Measurements from ENCODE around the gene USP33. TPM values are rescaled to one million over a fixed set of nuclear protein-coding genes. Genes with fewer than 3 reads are reported as not detected.
A peak's percentile ranks its signal among the peaks of the same experiment; 100 is the strongest.

USP33 gene
- total and polyA plus RNA-seq, 9 of the 15 experiments (the other 6 are each of a cell fraction or from before 2014, with no cell fraction given): 22.4 to 83.5 (median 44.7) TPM

DNA sequence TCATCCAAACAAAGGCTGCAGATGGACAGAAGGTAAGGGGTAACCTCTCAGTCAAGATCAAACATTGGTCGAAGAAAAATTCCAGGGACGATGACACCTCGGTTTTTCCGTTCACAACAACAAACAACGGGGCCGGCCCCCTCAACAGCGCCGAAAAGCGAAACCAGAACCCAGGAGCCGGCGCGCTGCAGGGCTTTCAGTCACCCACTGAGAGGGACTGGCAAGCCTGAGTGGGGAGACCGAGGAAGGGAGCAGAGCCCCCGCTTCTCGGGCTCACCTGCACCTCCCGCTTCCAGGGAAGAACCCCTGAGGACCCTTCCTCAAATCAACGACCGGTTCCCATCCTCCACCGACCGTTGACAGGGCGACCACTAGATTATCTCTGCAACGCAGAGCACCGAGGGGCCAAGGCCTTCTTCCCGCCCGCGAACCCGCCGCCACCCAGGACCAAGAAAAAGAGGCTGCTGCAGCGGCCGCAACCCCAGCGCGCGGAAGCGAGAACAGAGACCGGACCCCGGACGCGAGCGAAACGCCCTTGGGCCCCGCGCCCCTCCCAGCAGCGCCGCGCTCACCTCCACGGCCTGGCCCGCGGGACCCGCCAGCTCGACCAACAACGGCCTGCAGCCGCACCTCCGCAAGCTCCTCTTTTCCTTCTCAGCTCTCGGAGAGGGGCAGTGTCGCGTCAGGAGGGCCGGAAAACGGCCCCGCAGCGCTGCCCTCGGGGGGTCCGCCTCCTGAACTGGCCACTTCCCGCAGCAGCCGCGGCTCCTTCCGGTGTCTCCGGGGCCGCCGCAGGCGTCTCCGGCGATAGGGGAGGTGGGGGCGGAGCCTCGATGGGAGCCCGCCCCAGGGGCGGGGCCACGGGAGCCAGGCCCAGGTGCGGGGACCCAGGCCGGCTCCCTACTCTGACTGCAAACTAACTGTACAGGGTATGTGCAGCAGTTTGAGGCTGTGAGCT, at the start of gene USP33 (continued):
- TF ChIP-seq ZNF830 (CRISPR knock-in tag; IDR thresholded peaks at IDR 0.05): no peak
- no peak for TF ChIP-seq ZNF699 (CRISPR knock-in tag; IDR thresholded peaks at IDR 0.05; ENCODE audit: insufficient replicate concordance)
- TF ChIP-seq, protein P1, sequence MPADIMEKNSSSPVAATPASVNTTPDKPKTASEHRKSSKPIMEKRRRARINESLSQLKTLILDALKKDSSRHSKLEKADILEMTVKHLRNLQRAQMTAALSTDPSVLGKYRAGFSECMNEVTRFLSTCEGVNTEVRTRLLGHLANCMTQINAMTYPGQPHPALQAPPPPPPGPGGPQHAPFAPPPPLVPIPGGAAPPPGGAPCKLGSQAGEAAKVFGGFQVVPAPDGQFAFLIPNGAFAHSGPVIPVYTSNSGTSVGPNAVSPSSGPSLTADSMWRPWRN (IDR thresholded peaks at IDR 0.05; ENCODE audit: low read depth): no peak
- TF ChIP-seq GATAD2B (IDR thresholded peaks at IDR 0.05; ENCODE audit: borderline replicate concordance): no peak
- no peak for TF ChIP-seq NCOA2 (IDR thresholded peaks at IDR 0.05; ENCODE audit: partially characterized antibody in 2 of 2)
- TF ChIP-seq, protein P2, sequence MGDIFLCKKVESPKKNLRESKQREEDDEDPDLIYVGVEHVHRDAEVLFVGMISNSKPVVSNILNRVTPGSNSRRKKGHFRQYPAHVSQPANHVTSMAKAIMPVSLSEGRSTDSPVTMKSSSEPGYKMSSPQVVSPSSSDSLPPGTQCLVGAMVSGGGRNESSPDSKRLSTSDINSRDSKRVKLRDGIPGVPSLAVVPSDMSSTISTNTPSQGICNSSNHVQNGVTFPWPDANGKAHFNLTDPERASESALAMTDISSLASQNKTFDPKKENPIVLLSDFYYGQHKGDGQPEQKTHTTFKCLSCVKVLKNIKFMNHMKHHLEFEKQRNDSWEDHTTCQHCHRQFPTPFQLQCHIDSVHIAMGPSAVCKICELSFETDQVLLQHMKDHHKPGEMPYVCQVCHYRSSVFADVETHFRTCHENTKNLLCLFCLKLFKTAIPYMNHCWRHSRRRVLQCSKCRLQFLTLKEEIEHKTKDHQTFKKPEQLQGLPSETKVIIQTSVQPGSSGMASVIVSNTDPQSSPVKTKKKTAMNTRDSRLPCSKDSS (IDR thresholded peaks at IDR 0.05; ENCODE audit: low read depth, partially characterized antibody): no peak
- no peak for TF ChIP-seq ZC3H8 (IDR thresholded peaks at IDR 0.05)
- TF ChIP-seq NONO (IDR thresholded peaks at IDR 0.05; ENCODE audit: low read depth in 2 of 2, low read length in 1 of 2): peak; percentile 17 to 50; a peak in 1 of 4 replicates
- TF ChIP-seq KLF16 (IDR thresholded peaks at IDR 0.05): no peak
- TF ChIP-seq, protein P3, sequence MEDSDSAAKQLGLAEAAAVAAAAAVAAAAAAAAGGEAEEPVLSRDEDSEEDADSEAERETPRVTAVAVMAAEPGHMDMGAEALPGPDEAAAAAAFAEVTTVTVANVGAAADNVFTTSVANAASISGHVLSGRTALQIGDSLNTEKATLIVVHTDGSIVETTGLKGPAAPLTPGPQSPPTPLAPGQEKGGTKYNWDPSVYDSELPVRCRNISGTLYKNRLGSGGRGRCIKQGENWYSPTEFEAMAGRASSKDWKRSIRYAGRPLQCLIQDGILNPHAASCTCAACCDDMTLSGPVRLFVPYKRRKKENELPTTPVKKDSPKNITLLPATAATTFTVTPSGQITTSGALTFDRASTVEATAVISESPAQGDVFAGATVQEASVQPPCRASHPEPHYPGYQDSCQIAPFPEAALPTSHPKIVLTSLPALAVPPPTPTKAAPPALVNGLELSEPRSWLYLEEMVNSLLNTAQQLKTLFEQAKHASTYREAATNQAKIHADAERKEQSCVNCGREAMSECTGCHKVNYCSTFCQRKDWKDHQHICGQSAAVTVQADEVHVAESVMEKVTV (CRISPR knock-in tag; IDR thresholded peaks at IDR 0.05): no peak
- TF ChIP-seq KHSRP (IDR thresholded peaks at IDR 0.05): no peak
- no peak for TF ChIP-seq LCOR (CRISPR knock-in tag; IDR thresholded peaks at IDR 0.05)
- TF ChIP-seq CEBPB (tag; IDR thresholded peaks at IDR 0.05): no peak
- no peak for TF ChIP-seq ZNF197 (CRISPR knock-in tag; IDR thresholded peaks at IDR 0.05; ENCODE audit: low read depth)
- no peak for TF ChIP-seq C11orf30 (IDR thresholded peaks at IDR 0.05; ENCODE audit: low read depth)
- TF ChIP-seq CREB1 (IDR thresholded peaks at IDR 0.05): peak; percentile 50; the same call in 1 of the 2 replicates
- TF ChIP-seq CREB1 (CRISPR knock-in tag; IDR thresholded peaks at IDR 0.05): peak; percentile 33; the same call in 1 of the 2 replicates
- TF ChIP-seq HMG20B (CRISPR knock-in tag; IDR thresholded peaks at IDR 0.05): no peak
- TF ChIP-seq, protein P4, sequence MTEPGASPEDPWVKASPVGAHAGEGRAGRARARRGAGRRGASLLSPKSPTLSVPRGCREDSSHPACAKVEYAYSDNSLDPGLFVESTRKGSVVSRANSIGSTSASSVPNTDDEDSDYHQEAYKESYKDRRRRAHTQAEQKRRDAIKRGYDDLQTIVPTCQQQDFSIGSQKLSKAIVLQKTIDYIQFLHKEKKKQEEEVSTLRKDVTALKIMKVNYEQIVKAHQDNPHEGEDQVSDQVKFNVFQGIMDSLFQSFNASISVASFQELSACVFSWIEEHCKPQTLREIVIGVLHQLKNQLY (CRISPR knock-in tag; conservative IDR thresholded peaks at IDR 0.05): no peak
- TF ChIP-seq CBX2 (IDR thresholded peaks at IDR 0.05; ENCODE audit: insufficient read depth, low read length, poor library complexity, severe bottlenecking): no peak
- TF ChIP-seq ZNF589 (CRISPR knock-in tag; IDR thresholded peaks at IDR 0.05; ENCODE audit: low read depth): no peak
- TF ChIP-seq ZNF217 (CRISPR knock-in tag; IDR thresholded peaks at IDR 0.05): no peak
